Hepatocyte (in vitro differentiated cells): Measurements from ENCODE around the gene RAB11FIP3.

Experiments
- CTCF ChIP-seq: fragments of 200-600 bp; sonication (generic); IDR thresholded peaks from 2 replicates; pipeline ENCODE4 v1.5.1; 2016; ENCODE audit warnings: antibody characterized with exemption, mild to moderate bottlenecking; ENCODE audit not compliant: poor library complexity
- EZH2phosphoT487 ChIP-seq: fragments of 200-600 bp; sonication (generic); IDR thresholded peaks from one replicate; pipeline ENCODE4 v1.6.1; 2018; ENCODE audit warnings: antibody characterized with exemption, mild to moderate bottlenecking, low read depth, moderate library complexity; ENCODE audit not compliant: unreplicated experiment, severe bottlenecking

GRCh38 chr16:425740-426114, 278 bp downstream of the RAB11FIP3 start:
- TF ChIP-seq CTCF (no peak), EZH2phosphoT487 (no peak)
